ENCODE data around the gene ODC1. TPM values are rescaled to one million over a fixed set of nuclear protein-coding genes. Genes with fewer than 3 reads are reported as not detected.

ODC1 gene
- total RNA-seq, 1 donor from 2014 or later: 119 TPM

DNA sequence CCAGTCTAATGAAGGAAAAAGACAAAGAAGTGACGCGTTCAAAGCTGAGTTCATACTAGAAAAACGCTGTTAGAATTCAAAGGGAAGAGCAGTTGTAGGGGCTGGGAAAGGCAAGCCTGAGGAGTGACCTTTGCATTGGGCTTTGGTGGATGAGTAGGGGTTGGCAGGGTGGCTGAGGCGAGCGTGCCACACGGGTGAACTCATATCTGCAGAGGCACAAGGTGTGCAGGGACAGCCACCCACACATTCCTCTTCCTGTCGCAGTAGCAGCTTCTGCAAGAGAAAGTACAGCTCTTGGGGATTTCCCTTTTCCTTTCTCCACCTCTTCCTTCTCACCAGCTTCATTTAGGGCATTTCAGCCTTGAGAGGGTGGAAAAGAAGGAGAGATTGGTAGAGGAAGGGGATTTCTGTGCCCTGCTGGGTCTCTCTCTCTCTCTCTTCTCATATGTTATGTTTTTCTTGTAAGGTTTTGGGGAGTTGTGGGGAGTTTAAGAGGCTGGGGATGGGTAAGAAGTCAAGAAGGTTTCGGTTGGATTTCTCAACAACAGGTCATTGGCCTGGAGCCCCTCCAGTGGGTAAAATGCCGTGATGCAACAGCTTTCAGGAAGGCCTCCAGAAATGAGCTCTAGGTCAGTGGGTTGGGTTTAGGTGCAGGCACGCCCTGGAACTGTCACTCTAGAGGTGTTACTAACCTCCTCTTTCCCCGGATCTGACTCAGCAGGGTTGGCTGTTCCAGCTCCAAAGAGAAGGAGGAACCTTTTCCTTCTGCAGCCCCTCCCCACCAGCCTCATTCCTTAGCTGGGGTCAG lies 40.1 kb downstream of the ODC1 start:
- FAIRE-seq: no peak
- peaks cover 7% of the 10 kb centered on the region for H3K27me3 Mint-ChIP-seq (ENCODE audit: low read depth, unreplicated experiment)

DNA sequence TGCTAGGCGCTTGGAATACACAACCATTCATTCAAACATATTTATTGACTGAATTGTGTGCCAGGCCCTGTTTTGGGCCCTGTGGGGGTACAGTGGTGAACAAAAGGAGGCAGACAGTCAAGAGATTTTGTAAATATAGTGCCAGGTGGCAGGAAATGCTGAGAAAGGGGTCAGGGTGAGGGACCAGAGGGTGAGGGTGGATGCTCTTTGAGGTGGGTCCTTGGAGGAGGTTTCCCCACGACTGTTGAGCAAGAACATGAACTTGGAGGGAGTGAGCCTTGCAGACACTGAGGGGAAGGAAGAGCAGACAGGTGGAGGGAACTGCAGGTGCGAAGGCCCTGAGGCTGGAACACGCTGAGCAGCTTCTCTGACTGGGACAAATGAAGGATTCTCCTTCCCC lies 40.7 kb downstream of the ODC1 start:
- FAIRE-seq (no peak), DNase-seq (ENCODE audit: low read depth) (no peak)
- Histone ChIP-seq H3K4me1 (ENCODE audit: insufficient read depth, low read length) (peaks cover 50% of the 10 kb centered on the region), H3K9ac (ENCODE audit: low read length) (no peak overlapping the region), H3K9me3 (ENCODE audit: insufficient read depth, low read depth, low read length) (no peaks in the 10 kb centered on the region), H3K36me3 (ENCODE audit: insufficient read depth, low read length) (no peaks in the 10 kb centered on the region), H3K79me2 (ENCODE audit: insufficient read depth, low read length) (no peaks in the 10 kb centered on the region), H3K4me2 (ENCODE audit: low read length) (no peak overlapping the region), H3K4me3 (ENCODE audit: insufficient read depth, low read depth, low read length) (no peak overlapping the region), H2AFZ (ENCODE audit: low read depth, low read length) (no peak overlapping the region), H3K27me3 (ENCODE audit: insufficient read depth, low read length) (no peaks in the 10 kb centered on the region), H4K20me1 (ENCODE audit: insufficient read depth, low read length) (no peaks in the 10 kb centered on the region), H3K27ac (ENCODE audit: low read depth, low read length) (no peak overlapping the region)
- no peak overlapping the region for H3K4me3 Mint-ChIP-seq (ENCODE audit: unreplicated experiment)
- peaks cover 5% of the 10 kb centered on the region for H3K36me3 Mint-ChIP-seq (ENCODE audit: low read depth, unreplicated experiment)
- H3K9me3 Mint-ChIP-seq (ENCODE audit: unreplicated experiment): no peaks in the 10 kb centered on the region
- no peak overlapping the region for H3K27ac Mint-ChIP-seq (ENCODE audit: unreplicated experiment)
- peaks cover 7% of the 10 kb centered on the region for H3K27me3 Mint-ChIP-seq (ENCODE audit: low read depth, unreplicated experiment)
- TF ChIP-seq, protein P1, sequence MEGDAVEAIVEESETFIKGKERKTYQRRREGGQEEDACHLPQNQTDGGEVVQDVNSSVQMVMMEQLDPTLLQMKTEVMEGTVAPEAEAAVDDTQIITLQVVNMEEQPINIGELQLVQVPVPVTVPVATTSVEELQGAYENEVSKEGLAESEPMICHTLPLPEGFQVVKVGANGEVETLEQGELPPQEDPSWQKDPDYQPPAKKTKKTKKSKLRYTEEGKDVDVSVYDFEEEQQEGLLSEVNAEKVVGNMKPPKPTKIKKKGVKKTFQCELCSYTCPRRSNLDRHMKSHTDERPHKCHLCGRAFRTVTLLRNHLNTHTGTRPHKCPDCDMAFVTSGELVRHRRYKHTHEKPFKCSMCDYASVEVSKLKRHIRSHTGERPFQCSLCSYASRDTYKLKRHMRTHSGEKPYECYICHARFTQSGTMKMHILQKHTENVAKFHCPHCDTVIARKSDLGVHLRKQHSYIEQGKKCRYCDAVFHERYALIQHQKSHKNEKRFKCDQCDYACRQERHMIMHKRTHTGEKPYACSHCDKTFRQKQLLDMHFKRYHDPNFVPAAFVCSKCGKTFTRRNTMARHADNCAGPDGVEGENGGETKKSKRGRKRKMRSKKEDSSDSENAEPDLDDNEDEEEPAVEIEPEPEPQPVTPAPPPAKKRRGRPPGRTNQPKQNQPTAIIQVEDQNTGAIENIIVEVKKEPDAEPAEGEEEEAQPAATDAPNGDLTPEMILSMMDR (IDR thresholded peaks at IDR 0.05; ENCODE audit: insufficient read depth, low read depth, low read length): no peak
- peaks cover 16% of the 10 kb centered on the region for H3K4me1 Mint-ChIP-seq (ENCODE audit: low read depth, unreplicated experiment)

More for the DNA sequence above, 40.1 kb downstream of the ODC1 start:
- Histone ChIP-seq H3K4me1 (ENCODE audit: insufficient read depth, low read length) (peaks cover 50% of the 10 kb centered on the region), H3K4me3 (ENCODE audit: insufficient read depth, low read depth, low read length) (no peak overlapping the region), H3K27me3 (ENCODE audit: insufficient read depth, low read length) (no peaks in the 10 kb centered on the region), H3K9me3 (ENCODE audit: insufficient read depth, low read depth, low read length) (no peaks in the 10 kb centered on the region), H2AFZ (ENCODE audit: low read depth, low read length) (no peak overlapping the region), H3K9ac (ENCODE audit: low read length) (no peak overlapping the region), H3K27ac (ENCODE audit: low read depth, low read length) (no peak overlapping the region), H3K36me3 (ENCODE audit: insufficient read depth, low read length) (no peaks in the 10 kb centered on the region), H4K20me1 (ENCODE audit: insufficient read depth, low read length) (no peaks in the 10 kb centered on the region), H3K79me2 (ENCODE audit: insufficient read depth, low read length) (no peaks in the 10 kb centered on the region), H3K4me2 (ENCODE audit: low read length) (peak overlapping the region; percentile 39)
- peaks cover 16% of the 10 kb centered on the region for H3K4me1 Mint-ChIP-seq (ENCODE audit: low read depth, unreplicated experiment)
- TF ChIP-seq, protein P1 (IDR thresholded peaks at IDR 0.05; ENCODE audit: insufficient read depth, low read depth, low read length): no peak
- no peak for TF ChIP-seq EZH2 (IDR thresholded peaks at IDR 0.05; ENCODE audit: insufficient read depth, low read length)
- no peaks in the 10 kb centered on the region for H3K9me3 Mint-ChIP-seq (ENCODE audit: unreplicated experiment)
- no peak overlapping the region for H3K4me3 Mint-ChIP-seq (ENCODE audit: unreplicated experiment)
- peaks cover 5% of the 10 kb centered on the region for H3K36me3 Mint-ChIP-seq (ENCODE audit: low read depth, unreplicated experiment)
- peak; percentile 74 for DNase-seq (ENCODE audit: low read depth)
- H3K27ac Mint-ChIP-seq (ENCODE audit: unreplicated experiment): no peak overlapping the region

All from astrocyte (in vitro differentiated cells and primary cell).